ENCODE results near the gene RFX3. TPM values are rescaled to one million over a fixed set of nuclear protein-coding genes. Genes with fewer than 3 reads are reported as not detected.

The RFX3 gene
- polyA plus RNA-seq (2013) = 19.7 TPM

GRCh38 chr9:3525836-3526164 lies at the start of gene RFX3:
TSS of gene RFX3 (minus strand) at chr9:3526001. CDS start at chr9:3395588, 130,413 bp downstream.
- H3K9me3 ChIP-seq (ENCODE audit: control extremely low read depth in 1 of 5, control insufficient read depth in 4 of 5, insufficient read depth in 2 of 5, low read depth in 1 of 5, low read length in 4 of 5) = no peaks in the 10 kb centered on the region
- CTCF ChIA-PET = interaction anchor here (2.1 to 2.7 kb wide), 2 partner anchors 18 to 122 kb away, joined by 5 to 12 read pairs; no protein-coding TSS in a partner anchor
- WGBS (ENCODE audit: insufficient coverage) = 0% methylated on average over 21 of the region's 24 CpGs
- peak; percentile 97 to 99 (median 98) for DNase-seq
- peaks cover 0 to 5% (median 4%) of the 10 kb centered on the region in 4 experiments for H3K36me3 ChIP-seq (ENCODE audit: control insufficient read depth in 4 of 4, insufficient read depth in 4 of 4, low read length in 3 of 4)
- peak within 1 kb of the TSS; percentile 99 to 100 for H3K27ac ChIP-seq (ENCODE audit: insufficient read depth in 1 of 2, low read depth in 1 of 2, low read length in 2 of 2, poor library complexity in 1 of 2, severe bottlenecking in 2 of 2)
- peak within 1 kb of the TSS; percentile 90 to 100 (median 96) for H3K4me3 ChIP-seq (ENCODE audit: control insufficient read depth in 1 of 7, extremely low read depth in 1 of 7, insufficient read depth in 4 of 7, low read depth in 2 of 7, low read length in 6 of 7)
- H3K27me3 ChIP-seq (replicated peaks in 2 of 5; ENCODE audit: control insufficient read depth in 4 of 5, insufficient read depth in 5 of 5, low read length in 4 of 5) = no peaks in the 10 kb centered on the region
- H3K4me1 ChIP-seq (ENCODE audit: control extremely low read depth in 1 of 4, control insufficient read depth in 4 of 4, insufficient read depth in 4 of 4, low read length in 3 of 4) = peaks cover 14 to 44% (median 27%) of the 10 kb centered on the region in 4 experiments
- POLR2A ChIA-PET = interaction anchor here (1.0 to 2.3 kb wide), 3 partner anchors 18 to 122 kb away, joined by 3 to 11 read pairs (median 5); no protein-coding TSS in a partner anchor

GRCh38 chr9:3571500-3571899 lies 45.7 kb upstream of the RFX3 start:
- no peak overlapping the region for H3K4me3 ChIP-seq (ENCODE audit: control insufficient read depth in 1 of 7, extremely low read depth in 1 of 7, insufficient read depth in 4 of 7, low read depth in 2 of 7, low read length in 6 of 7)
- ChIA-PET CTCF (no interaction called here), POLR2A (no interaction called here)
- 100% methylated on average over 1 of the region's 1 CpG for WGBS (ENCODE audit: insufficient coverage)
- H3K4me1 ChIP-seq (ENCODE audit: control extremely low read depth in 1 of 4, control insufficient read depth in 4 of 4, insufficient read depth in 4 of 4, low read length in 3 of 4) = peaks cover 0 to 12% (median 8%) of the 10 kb centered on the region in 4 experiments
- H3K27me3 ChIP-seq (replicated peaks in 2 of 5; ENCODE audit: control insufficient read depth in 4 of 5, insufficient read depth in 5 of 5, low read length in 4 of 5) = no peaks in the 10 kb centered on the region
- peaks cover 0 to 3% (median 0%) of the 10 kb centered on the region in 4 experiments for H3K36me3 ChIP-seq (ENCODE audit: control insufficient read depth in 4 of 4, insufficient read depth in 4 of 4, low read length in 3 of 4)
- H3K9me3 ChIP-seq (ENCODE audit: control extremely low read depth in 1 of 5, control insufficient read depth in 4 of 5, insufficient read depth in 2 of 5, low read depth in 1 of 5, low read length in 4 of 5) = no peaks in the 10 kb centered on the region
- H3K27ac ChIP-seq (ENCODE audit: insufficient read depth in 1 of 2, low read depth in 1 of 2, low read length in 2 of 2, poor library complexity in 1 of 2, severe bottlenecking in 2 of 2) = no peak overlapping the region
- no peak for DNase-seq

- 100% methylated on average over 1 of the region's 1 CpG for WGBS (ENCODE audit: insufficient coverage)
- POLR2A ChIA-PET = no interaction called here
- peaks cover 0 to 3% (median 0%) of the 10 kb centered on the region in 4 experiments for H3K36me3 ChIP-seq (ENCODE audit: control insufficient read depth in 4 of 4, insufficient read depth in 4 of 4, low read length in 3 of 4)
- CTCF ChIA-PET = no interaction called here
- H3K4me1 ChIP-seq (ENCODE audit: control extremely low read depth in 1 of 4, control insufficient read depth in 4 of 4, insufficient read depth in 4 of 4, low read length in 3 of 4) = peaks cover 0 to 4% (median 0%) of the 10 kb centered on the region in 4 experiments
- no peaks in the 10 kb centered on the region for H3K27me3 ChIP-seq (replicated peaks in 2 of 5; ENCODE audit: control insufficient read depth in 4 of 5, insufficient read depth in 5 of 5, low read length in 4 of 5)
- no peak overlapping the region for H3K27ac ChIP-seq (ENCODE audit: insufficient read depth in 1 of 2, low read depth in 1 of 2, low read length in 2 of 2, poor library complexity in 1 of 2, severe bottlenecking in 2 of 2)
- H3K9me3 ChIP-seq (ENCODE audit: control extremely low read depth in 1 of 5, control insufficient read depth in 4 of 5, insufficient read depth in 2 of 5, low read depth in 1 of 5, low read length in 4 of 5) = no peaks in the 10 kb centered on the region
- H3K4me3 ChIP-seq (ENCODE audit: control insufficient read depth in 1 of 7, extremely low read depth in 1 of 7, insufficient read depth in 4 of 7, low read depth in 2 of 7, low read length in 6 of 7) = no peak overlapping the region
- DNase-seq = no peak
These were observed 43.7 kb upstream of the RFX3 start for GRCh38 chr9:3569529-3569928.

GRCh38 chr9:3567988-3568387 lies 42.2 kb upstream of the RFX3 start:
- Histone ChIP-seq H3K27ac (ENCODE audit: insufficient read depth in 1 of 2, low read depth in 1 of 2, low read length in 2 of 2, poor library complexity in 1 of 2, severe bottlenecking in 2 of 2) (no peak overlapping the region), H3K9me3 (ENCODE audit: control extremely low read depth in 1 of 5, control insufficient read depth in 4 of 5, insufficient read depth in 2 of 5, low read depth in 1 of 5, low read length in 4 of 5) (no peaks in the 10 kb centered on the region), H3K4me1 (ENCODE audit: control extremely low read depth in 1 of 4, control insufficient read depth in 4 of 4, insufficient read depth in 4 of 4, low read length in 3 of 4) (peaks cover 0 to 4% (median 0%) of the 10 kb centered on the region in 4 experiments), H3K36me3 (ENCODE audit: control insufficient read depth in 4 of 4, insufficient read depth in 4 of 4, low read length in 3 of 4) (peaks cover 0 to 10% (median 0%) of the 10 kb centered on the region in 4 experiments), H3K27me3 (replicated peaks in 2 of 5; ENCODE audit: control insufficient read depth in 4 of 5, insufficient read depth in 5 of 5, low read length in 4 of 5) (no peaks in the 10 kb centered on the region), H3K4me3 (ENCODE audit: control insufficient read depth in 1 of 7, extremely low read depth in 1 of 7, insufficient read depth in 4 of 7, low read depth in 2 of 7, low read length in 6 of 7) (no peak overlapping the region)
- ChIA-PET POLR2A (no interaction called here), CTCF (no interaction called here)
- WGBS (ENCODE audit: insufficient coverage) = 96% methylated on average over 4 of the region's 6 CpGs
- DNase-seq = no peak

GRCh38 chr9:3553076-3553765 lies 27.4 kb upstream of the RFX3 start:
- DNase-seq = no peak
- H3K27me3 ChIP-seq (replicated peaks in 2 of 5; ENCODE audit: control insufficient read depth in 4 of 5, insufficient read depth in 5 of 5, low read length in 4 of 5) = no peaks in the 10 kb centered on the region
- POLR2A ChIA-PET = no interaction called here
- CTCF ChIA-PET = no interaction called here
- peaks cover 0 to 12% (median 2%) of the 10 kb centered on the region in 4 experiments for H3K36me3 ChIP-seq (ENCODE audit: control insufficient read depth in 4 of 4, insufficient read depth in 4 of 4, low read length in 3 of 4)
- 100% methylated on average over 1 of the region's 3 CpGs for WGBS (ENCODE audit: insufficient coverage)
- no peak overlapping the region for H3K27ac ChIP-seq (ENCODE audit: insufficient read depth in 1 of 2, low read depth in 1 of 2, low read length in 2 of 2, poor library complexity in 1 of 2, severe bottlenecking in 2 of 2)
- H3K9me3 ChIP-seq (ENCODE audit: control extremely low read depth in 1 of 5, control insufficient read depth in 4 of 5, insufficient read depth in 2 of 5, low read depth in 1 of 5, low read length in 4 of 5) = no peaks in the 10 kb centered on the region
- H3K4me3 ChIP-seq (ENCODE audit: control insufficient read depth in 1 of 7, extremely low read depth in 1 of 7, insufficient read depth in 4 of 7, low read depth in 2 of 7, low read length in 6 of 7) = no peak overlapping the region
- no peaks in the 10 kb centered on the region for H3K4me1 ChIP-seq (ENCODE audit: control extremely low read depth in 1 of 4, control insufficient read depth in 4 of 4, insufficient read depth in 4 of 4, low read length in 3 of 4)

- peaks cover 0 to 11% (median 2%) of the 10 kb centered on the region in 4 experiments for H3K36me3 ChIP-seq (ENCODE audit: control insufficient read depth in 4 of 4, insufficient read depth in 4 of 4, low read length in 3 of 4)
- no peak for DNase-seq
- no peaks in the 10 kb centered on the region for H3K9me3 ChIP-seq (ENCODE audit: control extremely low read depth in 1 of 5, control insufficient read depth in 4 of 5, insufficient read depth in 2 of 5, low read depth in 1 of 5, low read length in 4 of 5)
- H3K4me1 ChIP-seq (ENCODE audit: control extremely low read depth in 1 of 4, control insufficient read depth in 4 of 4, insufficient read depth in 4 of 4, low read length in 3 of 4) = no peaks in the 10 kb centered on the region
- ChIA-PET POLR2A (no interaction called here), CTCF (interaction anchor here (0.6 kb wide), 1 partner anchor 1279 kb away, joined by 4 read pairs; no protein-coding TSS in a partner anchor)
- H3K27ac ChIP-seq (ENCODE audit: insufficient read depth in 1 of 2, low read depth in 1 of 2, low read length in 2 of 2, poor library complexity in 1 of 2, severe bottlenecking in 2 of 2) = no peak overlapping the region
- H3K27me3 ChIP-seq (replicated peaks in 2 of 5; ENCODE audit: control insufficient read depth in 4 of 5, insufficient read depth in 5 of 5, low read length in 4 of 5) = no peaks in the 10 kb centered on the region
- H3K4me3 ChIP-seq (ENCODE audit: control insufficient read depth in 1 of 7, extremely low read depth in 1 of 7, insufficient read depth in 4 of 7, low read depth in 2 of 7, low read length in 6 of 7) = no peak overlapping the region
These were observed 23.4 kb upstream of the RFX3 start for GRCh38 chr9:3549225-3549624.

GRCh38 chr9:3548648-3549047 lies 22.8 kb upstream of the RFX3 start:
- H3K27ac ChIP-seq (ENCODE audit: insufficient read depth in 1 of 2, low read depth in 1 of 2, low read length in 2 of 2, poor library complexity in 1 of 2, severe bottlenecking in 2 of 2) = no peak overlapping the region
- ChIA-PET CTCF (no interaction called here), POLR2A (no interaction called here)
- peaks cover 0 to 10% (median 2%) of the 10 kb centered on the region in 4 experiments for H3K36me3 ChIP-seq (ENCODE audit: control insufficient read depth in 4 of 4, insufficient read depth in 4 of 4, low read length in 3 of 4)
- 100% methylated on average over 1 of the region's 1 CpG for WGBS (ENCODE audit: insufficient coverage)
- H3K4me1 ChIP-seq (ENCODE audit: control extremely low read depth in 1 of 4, control insufficient read depth in 4 of 4, insufficient read depth in 4 of 4, low read length in 3 of 4) = no peaks in the 10 kb centered on the region
- H3K4me3 ChIP-seq (ENCODE audit: control insufficient read depth in 1 of 7, extremely low read depth in 1 of 7, insufficient read depth in 4 of 7, low read depth in 2 of 7, low read length in 6 of 7) = no peak overlapping the region
- no peak for DNase-seq
- no peaks in the 10 kb centered on the region for H3K9me3 ChIP-seq (ENCODE audit: control extremely low read depth in 1 of 5, control insufficient read depth in 4 of 5, insufficient read depth in 2 of 5, low read depth in 1 of 5, low read length in 4 of 5)
- H3K27me3 ChIP-seq (replicated peaks in 2 of 5; ENCODE audit: control insufficient read depth in 4 of 5, insufficient read depth in 5 of 5, low read length in 4 of 5) = no peaks in the 10 kb centered on the region

Measured in common myeloid progenitor, CD34-positive (primary cell).